Astrocyte (in vitro differentiated cells and primary cell): Measurements from ENCODE around the gene DDX25.

Experiments
- CTCF ChIP-seq: IDR thresholded peaks from 2 replicates; pipeline ENCODE4 v1.5.1; 2011; ENCODE audit warnings: low read depth, mild to moderate bottlenecking, inconsistent platforms, low read length, moderate library complexity; ENCODE audit not compliant: insufficient read depth
- EZH2 ChIP-seq: IDR thresholded peaks from 2 replicates; pipeline ENCODE4 v1.6.1; 2012; ENCODE audit warnings: mild to moderate bottlenecking, low read length, inconsistent platforms; ENCODE audit not compliant: insufficient read depth

- TF ChIP-seq CTCF (no peak), EZH2 (no peak)
Measured at GRCh38 chr11:125910226-125910849, 6.0 kb downstream of the DDX25 start.
